Mammary epithelial cell (primary cell): ENCODE data around the gene RADIL.

ENCODE experiments used
- EZH2 ChIP-seq: IDR thresholded peaks from 2 replicates; pipeline ENCODE4 v1.6.1; 2012; ENCODE audit warnings: low read length, inconsistent platforms, borderline replicate concordance
- TF ChIP-seq, protein P1 (sequence below), 2 donors: IDR thresholded peaks in 1 of 2; conservative IDR thresholded peaks in 1 of 2; 2 replicates each; pipeline ENCODE4 v1.5.1; 2011 to 2012; ENCODE audit warnings: inconsistent platforms in 2 of 2, low read length in 2 of 2, mild to moderate bottlenecking in 2 of 2, control low read depth in 1 of 2, low read depth in 1 of 2; ENCODE audit not compliant: insufficient read depth in 1 of 2; ENCODE audit errors: extremely low read depth in 1 of 2

DNA sequence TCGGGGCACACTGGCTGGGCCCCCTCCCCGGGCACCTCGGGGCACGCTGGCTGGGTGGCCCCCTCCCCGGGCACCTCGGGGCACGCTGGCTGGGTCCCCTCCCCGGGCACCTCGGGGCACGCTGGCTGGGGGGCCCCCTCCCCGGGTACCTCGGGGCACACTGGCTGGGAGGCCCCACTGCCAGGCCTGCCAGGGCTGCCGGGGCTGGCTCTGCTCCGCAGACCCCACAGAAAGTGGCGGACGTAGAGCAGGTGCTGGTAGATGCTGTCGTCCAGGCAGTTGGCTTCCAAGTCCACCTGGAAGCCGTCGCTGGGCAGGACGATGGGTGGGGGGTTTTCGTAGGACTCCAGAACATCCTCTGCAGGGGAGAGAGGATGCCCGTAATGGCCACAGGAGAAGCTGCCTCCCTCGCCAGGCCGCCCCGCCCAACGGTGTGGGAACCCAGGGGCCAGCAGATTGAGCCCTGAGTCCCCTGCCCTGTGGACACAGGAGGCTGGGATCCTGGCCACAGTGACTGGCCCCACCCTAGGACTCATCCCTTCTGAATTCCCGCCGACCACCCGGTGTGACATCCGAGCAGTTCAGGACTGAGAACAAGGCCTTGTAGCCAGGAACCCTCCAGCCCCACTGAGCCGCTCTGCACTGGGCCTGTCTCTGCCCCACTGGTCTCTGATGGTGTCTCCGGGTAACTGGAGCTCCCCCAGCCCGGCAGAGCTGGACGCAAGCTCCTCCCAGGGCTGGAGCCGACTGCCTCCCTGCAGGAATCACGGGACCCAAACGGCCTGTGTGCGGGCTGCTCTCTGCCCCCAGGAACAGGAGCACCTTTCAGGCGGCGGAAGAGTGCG lies 79.9 kb downstream of the RADIL start:
- TF ChIP-seq, protein P1, sequence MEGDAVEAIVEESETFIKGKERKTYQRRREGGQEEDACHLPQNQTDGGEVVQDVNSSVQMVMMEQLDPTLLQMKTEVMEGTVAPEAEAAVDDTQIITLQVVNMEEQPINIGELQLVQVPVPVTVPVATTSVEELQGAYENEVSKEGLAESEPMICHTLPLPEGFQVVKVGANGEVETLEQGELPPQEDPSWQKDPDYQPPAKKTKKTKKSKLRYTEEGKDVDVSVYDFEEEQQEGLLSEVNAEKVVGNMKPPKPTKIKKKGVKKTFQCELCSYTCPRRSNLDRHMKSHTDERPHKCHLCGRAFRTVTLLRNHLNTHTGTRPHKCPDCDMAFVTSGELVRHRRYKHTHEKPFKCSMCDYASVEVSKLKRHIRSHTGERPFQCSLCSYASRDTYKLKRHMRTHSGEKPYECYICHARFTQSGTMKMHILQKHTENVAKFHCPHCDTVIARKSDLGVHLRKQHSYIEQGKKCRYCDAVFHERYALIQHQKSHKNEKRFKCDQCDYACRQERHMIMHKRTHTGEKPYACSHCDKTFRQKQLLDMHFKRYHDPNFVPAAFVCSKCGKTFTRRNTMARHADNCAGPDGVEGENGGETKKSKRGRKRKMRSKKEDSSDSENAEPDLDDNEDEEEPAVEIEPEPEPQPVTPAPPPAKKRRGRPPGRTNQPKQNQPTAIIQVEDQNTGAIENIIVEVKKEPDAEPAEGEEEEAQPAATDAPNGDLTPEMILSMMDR (conservative IDR thresholded peaks at IDR 0.05 in 1 of 2, IDR thresholded peaks at IDR 0.05 in 1 of 2; ENCODE audit: extremely low read depth in 1 of 2, insufficient read depth in 1 of 2, low read depth in 1 of 2, low read length in 2 of 2) = no peak
- no peak for TF ChIP-seq EZH2
